B cell (primary cell): Measurements from ENCODE around the gene UBAP1L. TPM values are rescaled to one million over a fixed set of nuclear protein-coding genes. Genes with fewer than 3 reads are reported as not detected.

Experiments used
- ATAC-seq: fragments of 200-7000 bp; cut with Tn5 transposase; one replicate; pipeline ENCODE4 v1.10.0; 2021; ENCODE audit warnings: low read depth, mild to moderate bottlenecking, moderate number of reproducible peaks, moderate library complexity
- CTCF ChIA-PET: fragments of 350-600 bp; sonication (Branson Sonifier 250); formaldehyde crosslinking; loops from one replicate; lab custom pipeline; 2021; ENCODE audit warnings: antibody characterized with exemption, inconsistent platforms; lab: Charles Lee
- POLR2A ChIA-PET: fragments of 350-600 bp; sonication (Branson Sonifier 250); formaldehyde crosslinking; loops from one replicate; lab custom pipeline; 2021; ENCODE audit warnings: antibody characterized with exemption; lab: Charles Lee
- DNase-seq: peaks from one replicate; pipeline ENCODE4 v3.0.0; 2013
- H2AFZ ChIP-seq: 2 replicates; pipeline ENCODE4 v1.6.1; 2012; ENCODE audit warnings: mild to moderate bottlenecking, low read depth, low read length; ENCODE audit not compliant: insufficient read depth, poor library complexity, severe bottlenecking
- H3K27ac ChIP-seq, 2 donors: 1 replicate in 1 of 2; 2 replicates in 1 of 2; pipeline ENCODE4 v1.5.1; 2012 to 2013; ENCODE audit warnings: low read length in 2 of 2, mild to moderate bottlenecking in 2 of 2, moderate library complexity in 1 of 2
- H3K27me3 ChIP-seq, 4 experiments: fragments of 200-600 bp in 1 of 4; sonication (generic) in 1 of 4; replicated peaks in 1 of 4; 1 replicate in 2 of 4; 2 replicates in 2 of 4; pipeline versions ENCODE4 v1.6.1 to v1.7.0; 2013 to 2016; ENCODE audit warnings: low read length in 3 of 4, mild to moderate bottlenecking in 2 of 4, mixed read lengths in 1 of 4, moderate library complexity in 1 of 4; ENCODE audit not compliant: insufficient read depth in 4 of 4, control insufficient read depth in 3 of 4; ENCODE audit errors: control extremely low read depth in 1 of 4
- H3K36me3 ChIP-seq, 2 experiments: replicated peaks in 1 of 2; 1 replicate in 1 of 2; 2 replicates in 1 of 2; pipeline versions ENCODE4 v1.6.1 to v1.7.1; 2013; ENCODE audit warnings: low read length in 1 of 2; ENCODE audit not compliant: insufficient read depth in 2 of 2, control insufficient read depth in 1 of 2; ENCODE audit errors: control extremely low read depth in 1 of 2, extremely low read depth in 1 of 2
- H3K4me1 ChIP-seq, 2 donors: fragments of 200-600 bp in 1 of 2; sonication (generic) in 1 of 2; 1 replicate in 1 of 2; 2 replicates in 1 of 2; pipeline versions ENCODE4 v1.5.1 to v1.6.1; 2013 to 2017; ENCODE audit warnings: low read length in 2 of 2; ENCODE audit not compliant: control insufficient read depth in 2 of 2, insufficient read depth in 2 of 2
- H3K4me2 ChIP-seq: replicated peaks from 2 replicates; pipeline ENCODE3; 2012; ENCODE audit warnings: mild to moderate bottlenecking, low read depth, low read length; ENCODE audit not compliant: poor library complexity, severe bottlenecking
- H3K4me3 ChIP-seq, 5 experiments: fragments of 200-600 bp in 1 of 5; sonication (generic) in 1 of 5; 1 replicate in 3 of 5; 2 replicates in 2 of 5; pipeline versions ENCODE4 v1.5.1 to v1.7.0; 2011 to 2016; ENCODE audit warnings: low read length in 4 of 5, mild to moderate bottlenecking in 4 of 5, low read depth in 2 of 5, control low read depth in 1 of 5, moderate library complexity in 1 of 5; ENCODE audit not compliant: insufficient read depth in 1 of 5; ENCODE audit errors: control extremely low read depth in 1 of 5, extremely low read depth in 1 of 5
- H3K79me2 ChIP-seq: fragments of 200-600 bp; sonication (generic); one replicate; pipeline ENCODE4 v1.6.0; 2016; ENCODE audit warnings: low read length; ENCODE audit not compliant: control insufficient read depth, insufficient read depth
- H3K9ac ChIP-seq: fragments of 200-600 bp; sonication (generic); 2 replicates; pipeline ENCODE4 v1.6.1; 2017; ENCODE audit warnings: mild to moderate bottlenecking, low read length, moderate library complexity
- H3K9me3 ChIP-seq, 3 donors: one replicate each; pipeline versions ENCODE4 v1.6.1 to v1.7.1; 2013; ENCODE audit warnings: low read length in 2 of 3; ENCODE audit not compliant: control insufficient read depth in 2 of 3, insufficient read depth in 1 of 3; ENCODE audit errors: control extremely low read depth in 1 of 3
- H4K20me1 ChIP-seq: 2 replicates; pipeline ENCODE4 v1.6.0; 2012; ENCODE audit warnings: mild to moderate bottlenecking, low read length; ENCODE audit not compliant: insufficient read depth, control insufficient read depth, poor library complexity, severe bottlenecking
- H3K27ac Mint-ChIP-seq: one replicate; pipeline ENCODE4 v1.8.0; 2021; ENCODE audit warnings: mixed read lengths
- H3K27me3 Mint-ChIP-seq: one replicate; pipeline ENCODE4 v1.8.0; 2021; ENCODE audit warnings: mixed read lengths
- H3K4me1 Mint-ChIP-seq: one replicate; pipeline ENCODE4 v1.8.0; 2021; ENCODE audit warnings: mixed read lengths
- H3K4me3 Mint-ChIP-seq: one replicate; pipeline ENCODE4 v1.8.0; 2021; ENCODE audit warnings: mixed read lengths
- H3K9me3 Mint-ChIP-seq: one replicate; pipeline ENCODE4 v1.8.0; 2022; ENCODE audit warnings: mixed read lengths; ENCODE audit not compliant: insufficient read depth
- EZH2 ChIP-seq: IDR thresholded peaks from 2 replicates; pipeline ENCODE4 v1.6.1; 2012; ENCODE audit warnings: borderline replicate concordance, low read depth, mild to moderate bottlenecking, moderate library complexity, low read length; ENCODE audit not compliant: insufficient read depth, poor library complexity, severe bottlenecking
- WGBS: methylation state at CpG from one replicate; pipeline ENCODE4 v1.1.5; 2013; ENCODE audit warnings: missing lambda C conversion rate; ENCODE audit not compliant: insufficient coverage; 5-methylcytosine and 5-hydroxymethylcytosine counted together
- intact Hi-C: fragments of 100-400 bp; cut with micrococcal nuclease; formaldehyde crosslinking; loops from one replicate; pipeline ENCODE4 v1.10.0; 2022
- polyA plus RNA-seq: library from polyadenylated mRNA; depleted of rRNA; stranded (reverse); fragments of >200 nt; gene quantifications from 2 replicates; pipeline ENCODE4 v1.2.3, GENCODE V29; 2012
- total RNA-seq, 2 donors: library from RNA; stranded (reverse); fragments of 120-200 nt in 1 of 2; gene quantifications; 1 replicate in 1 of 2; 2 replicates in 1 of 2; pipeline versions ENCODE4 v1.2.3 to v1.2.4, GENCODE V29; 2013 to 2022
- TF ChIP-seq, protein P1 (sequence below): fragments of 200-600 bp; IDR thresholded peaks from one replicate; pipeline ENCODE4 v1.8.0; 2022; ENCODE audit warnings: antibody characterized with exemption, mild to moderate bottlenecking

The UBAP1L gene
- total and polyA plus RNA-seq, 2 donors (not counting 1 experiment from before 2014, with no cell fraction given): 8.5 to 18.4 TPM

DNA sequence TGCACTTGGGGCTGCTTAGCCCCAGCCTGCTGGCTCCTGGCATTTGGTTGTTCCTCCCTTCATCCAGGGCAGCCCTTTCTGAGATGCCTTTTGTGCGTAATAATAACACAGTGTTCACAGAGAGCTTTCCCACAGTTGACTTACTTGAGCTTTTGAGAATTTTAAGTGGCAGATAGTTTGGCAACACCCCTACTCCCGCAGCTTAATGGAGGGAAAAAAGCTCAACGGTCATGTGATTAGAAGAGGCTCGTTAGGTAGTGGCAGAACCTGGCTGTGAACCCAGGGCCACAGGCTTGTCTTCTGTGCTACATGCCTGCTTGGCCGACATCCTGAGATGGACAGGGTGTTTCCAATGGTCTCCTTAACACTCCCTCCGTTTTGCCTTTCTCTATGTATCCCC is 33.7 kb downstream of the UBAP1L start:
- no peaks in the 10 kb centered on the region for H3K36me3 ChIP-seq
- H3K27me3 ChIP-seq: peaks cover 0 to 46% (median 10%) of the 10 kb centered on the region in 4 experiments
- peaks cover 0 to 8% (median 0%) of the 10 kb centered on the region in 3 donors for H3K9me3 ChIP-seq
- peaks cover 0 to 6% of the 10 kb centered on the region in 2 donors for H3K4me1 ChIP-seq
- Mint-ChIP-seq H3K4me1 (peaks cover 7% of the 10 kb centered on the region), H3K27me3 (peaks cover 60% of the 10 kb centered on the region), H3K27ac (no peak overlapping the region), H3K4me3 (no peak overlapping the region), H3K9me3 (no peaks in the 10 kb centered on the region)
- ChIA-PET CTCF (interaction anchor here (0.8 to 1.1 kb wide), 3 partner anchors 20 to 28 kb away, joined by 3 read pairs; no protein-coding TSS in a partner anchor), POLR2A (no interaction called here)
- 75% methylated on average over 6 of the region's 6 CpGs for WGBS
- no peak for DNase-seq
- H3K4me2 ChIP-seq: no peak overlapping the region
- no peaks in the 10 kb centered on the region for H3K79me2 ChIP-seq
- no peak overlapping the region for H3K27ac ChIP-seq
- intact Hi-C loops: no loop called here
- TF ChIP-seq EZH2: no peak
- TF ChIP-seq, protein P1, sequence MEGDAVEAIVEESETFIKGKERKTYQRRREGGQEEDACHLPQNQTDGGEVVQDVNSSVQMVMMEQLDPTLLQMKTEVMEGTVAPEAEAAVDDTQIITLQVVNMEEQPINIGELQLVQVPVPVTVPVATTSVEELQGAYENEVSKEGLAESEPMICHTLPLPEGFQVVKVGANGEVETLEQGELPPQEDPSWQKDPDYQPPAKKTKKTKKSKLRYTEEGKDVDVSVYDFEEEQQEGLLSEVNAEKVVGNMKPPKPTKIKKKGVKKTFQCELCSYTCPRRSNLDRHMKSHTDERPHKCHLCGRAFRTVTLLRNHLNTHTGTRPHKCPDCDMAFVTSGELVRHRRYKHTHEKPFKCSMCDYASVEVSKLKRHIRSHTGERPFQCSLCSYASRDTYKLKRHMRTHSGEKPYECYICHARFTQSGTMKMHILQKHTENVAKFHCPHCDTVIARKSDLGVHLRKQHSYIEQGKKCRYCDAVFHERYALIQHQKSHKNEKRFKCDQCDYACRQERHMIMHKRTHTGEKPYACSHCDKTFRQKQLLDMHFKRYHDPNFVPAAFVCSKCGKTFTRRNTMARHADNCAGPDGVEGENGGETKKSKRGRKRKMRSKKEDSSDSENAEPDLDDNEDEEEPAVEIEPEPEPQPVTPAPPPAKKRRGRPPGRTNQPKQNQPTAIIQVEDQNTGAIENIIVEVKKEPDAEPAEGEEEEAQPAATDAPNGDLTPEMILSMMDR: no peak
- H2AFZ ChIP-seq: no peak overlapping the region
- no peak overlapping the region for H3K4me3 ChIP-seq
- no peak overlapping the region for H3K9ac ChIP-seq
- ATAC-seq: no peak
- H4K20me1 ChIP-seq: no peaks in the 10 kb centered on the region

DNA sequence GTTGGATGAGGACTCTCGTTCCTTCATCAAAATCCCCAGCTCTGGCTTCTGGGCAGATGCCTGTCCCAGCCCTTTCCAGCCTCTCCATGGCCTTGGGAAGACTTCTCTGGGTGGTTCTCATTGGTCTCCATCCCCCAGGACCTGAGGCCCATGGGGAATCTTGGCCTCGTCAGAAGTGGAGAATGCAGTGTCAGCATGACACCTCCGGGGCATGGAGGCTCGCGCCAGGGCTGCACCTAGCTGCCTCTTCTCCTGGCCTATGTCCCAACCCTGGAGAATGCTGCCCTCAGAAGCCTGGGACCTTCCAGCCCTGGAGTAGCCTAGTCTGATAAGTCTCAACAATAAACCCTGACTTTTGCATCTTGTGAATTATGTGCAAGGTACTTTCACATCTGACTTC is 35.4 kb downstream of the UBAP1L start:
- H3K9me3 ChIP-seq: peaks cover 0 to 8% (median 0%) of the 10 kb centered on the region in 3 donors
- H3K27me3 Mint-ChIP-seq: peaks cover 59% of the 10 kb centered on the region
- no peak overlapping the region for H3K27ac Mint-ChIP-seq
- H2AFZ ChIP-seq: no peak overlapping the region
- H3K9ac ChIP-seq: no peak overlapping the region
- no peak overlapping the region for H3K4me3 Mint-ChIP-seq
- no peaks in the 10 kb centered on the region for H3K36me3 ChIP-seq
- peaks cover 0 to 6% of the 10 kb centered on the region in 2 donors for H3K4me1 ChIP-seq
- no peaks in the 10 kb centered on the region for H3K79me2 ChIP-seq
- H3K4me2 ChIP-seq: no peak overlapping the region
- WGBS: 84% methylated on average over 5 of the region's 5 CpGs
- no peak for TF ChIP-seq EZH2
- TF ChIP-seq, protein P1: no peak
- no peaks in the 10 kb centered on the region for H3K9me3 Mint-ChIP-seq
- DNase-seq (no peak), ATAC-seq (no peak)
- no peaks in the 10 kb centered on the region for H4K20me1 ChIP-seq
- peaks cover 0 to 46% (median 10%) of the 10 kb centered on the region in 4 experiments for H3K27me3 ChIP-seq
- no peak overlapping the region for H3K4me3 ChIP-seq
- ChIA-PET POLR2A (no interaction called here), CTCF (no interaction called here)
- peaks cover 9% of the 10 kb centered on the region for H3K4me1 Mint-ChIP-seq
- intact Hi-C loops: no loop called here
- no peak overlapping the region for H3K27ac ChIP-seq
